Activated CD4-positive, CD25-positive, alpha-beta regulatory T cell treated with anti-CD3 and anti-CD28 coated beads, Interleukin-2, amount 50 U/mL, for 24 hours (primary cell): ENCODE measurements around the gene CEP85L.

Source experiments
- ATAC-seq, 2 donors: fragments of 150-1000 bp; cut with Tn5 transposase; one replicate each; pipeline ENCODE4 v1.10.0; 2021; ENCODE audit warnings: mild to moderate bottlenecking in 1 of 2, moderate library complexity in 1 of 2

CEP85L gene

GRCh38 chr6:118651282-118652050 lies at the start of gene CEP85L:
Gene CEP85L, minus strand, starts transcription at chr6:118651591. Its CDS starts 322 bp downstream, at chr6:118651269.
- ATAC-seq: peak; percentile 92 to 94

- no peak for ATAC-seq
Observed at GRCh38 chr6:118700531-118700930, 49.1 kb upstream of the CEP85L start.

- peak in 1 of 2 donors; percentile 9 for ATAC-seq
Observed at GRCh38 chr6:118697554-118697953, 46.2 kb upstream of the CEP85L start.

GRCh38 chr6:118696271-118696670 lies 44.9 kb upstream of the CEP85L start:
- no peak for ATAC-seq

GRCh38 chr6:118693562-118693961 lies 42.2 kb upstream of the CEP85L start:
- no peak for ATAC-seq

- ATAC-seq: no peak
Observed at GRCh38 chr6:118685823-118686449, 34.5 kb upstream of the CEP85L start.

GRCh38 chr6:118683881-118684872 lies 32.8 kb upstream of the CEP85L start:
- ATAC-seq: no peak

- peak; percentile 82 for ATAC-seq
Observed at GRCh38 chr6:118680452-118681095, 29.2 kb upstream of the CEP85L start.

- no peak for ATAC-seq
Observed at GRCh38 chr6:118679327-118679901, 28.0 kb upstream of the CEP85L start.

- no peak for ATAC-seq
Observed at GRCh38 chr6:118678866-118679265, 27.5 kb upstream of the CEP85L start.

GRCh38 chr6:118677193-118677592 lies 25.8 kb upstream of the CEP85L start:
- ATAC-seq: no peak

GRCh38 chr6:118675225-118675624 lies 23.8 kb upstream of the CEP85L start:
- ATAC-seq: no peak

GRCh38 chr6:118674772-118675171 lies 23.4 kb upstream of the CEP85L start:
- no peak for ATAC-seq

- ATAC-seq: no peak
Observed at GRCh38 chr6:118672678-118673077, 21.3 kb upstream of the CEP85L start.

- no peak for ATAC-seq
Observed at GRCh38 chr6:118669561-118669960, 18.2 kb upstream of the CEP85L start.

- ATAC-seq: no peak
Observed at GRCh38 chr6:118668761-118669385, 17.5 kb upstream of the CEP85L start.

GRCh38 chr6:118667988-118668387 lies 16.6 kb upstream of the CEP85L start:
- no peak for ATAC-seq

GRCh38 chr6:118665011-118665410 lies 13.6 kb upstream of the CEP85L start:
- peak; percentile 74 to 78 for ATAC-seq

GRCh38 chr6:118663993-118664985 lies 12.9 kb upstream of the CEP85L start:
- ATAC-seq: peak; percentile 37 to 39

GRCh38 chr6:118661831-118662230 lies 10.4 kb upstream of the CEP85L start:
- ATAC-seq: no peak
